ENCODE measurements around the gene MYO1B.

MYO1B gene

GRCh38 chr2:191250986-191251385 is 5.8 kb downstream of the MYO1B start:
- no peak for TF ChIP-seq CTCF (IDR thresholded peaks at IDR 0.05; ENCODE audit: extremely low read depth, insufficient read depth, missing control alignments)
- in situ Hi-C loops (cut with MboI; ENCODE audit: low pct_unique_long_range_greater_than_20kb, low sequenced_read_pairs, unreplicated experiment) = no loop called here
- DNase-seq (ENCODE audit: low spot score) = no peak

GRCh38 chr2:191252699-191253098 is 7.5 kb downstream of the MYO1B start:
- DNase-seq (ENCODE audit: low spot score) = no peak
- TF ChIP-seq CTCF (IDR thresholded peaks at IDR 0.05; ENCODE audit: extremely low read depth, insufficient read depth, missing control alignments) = no peak
- in situ Hi-C loops (cut with MboI; ENCODE audit: low pct_unique_long_range_greater_than_20kb, low sequenced_read_pairs, unreplicated experiment) = no loop called here

DNA sequence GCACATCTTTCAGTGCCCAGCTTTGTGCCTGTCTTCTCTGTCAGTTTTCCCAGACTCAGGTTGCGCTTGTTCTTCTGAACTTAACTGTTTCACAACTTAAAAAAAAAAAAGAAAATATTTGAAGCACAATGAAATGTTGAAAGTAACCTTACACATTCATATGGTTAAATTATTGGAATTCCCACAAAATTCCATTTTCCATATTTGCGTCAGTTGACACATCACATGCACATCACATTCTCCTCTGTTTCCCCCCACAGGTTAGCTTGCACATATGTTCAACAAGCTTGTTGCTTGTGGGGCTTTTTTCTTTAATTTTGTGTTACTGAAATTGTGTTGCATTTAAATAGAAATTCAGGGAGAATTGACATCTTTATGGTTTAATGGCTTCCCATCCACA is 8.3 kb downstream of the MYO1B start:
- TF ChIP-seq CTCF (IDR thresholded peaks at IDR 0.05; ENCODE audit: extremely low read depth, insufficient read depth, missing control alignments) = no peak
- in situ Hi-C loops (cut with MboI; ENCODE audit: low pct_unique_long_range_greater_than_20kb, low sequenced_read_pairs, unreplicated experiment) = no loop called here

GRCh38 chr2:191255271-191255670 is 10.1 kb downstream of the MYO1B start:
- in situ Hi-C loops (cut with MboI; ENCODE audit: low pct_unique_long_range_greater_than_20kb, low sequenced_read_pairs, unreplicated experiment) = no loop called here
- no peak for TF ChIP-seq CTCF (IDR thresholded peaks at IDR 0.05; ENCODE audit: extremely low read depth, insufficient read depth, missing control alignments)
- DNase-seq (ENCODE audit: low spot score) = no peak

More for the DNA sequence above, 8.3 kb downstream of the MYO1B start:
- no peak for DNase-seq (ENCODE audit: low spot score)

GRCh38 chr2:191255756-191256312 is 10.6 kb downstream of the MYO1B start:
- in situ Hi-C loops (cut with MboI; ENCODE audit: low pct_unique_long_range_greater_than_20kb, low sequenced_read_pairs, unreplicated experiment) = no loop called here
- DNase-seq (ENCODE audit: low spot score) = no peak
- no peak for TF ChIP-seq CTCF (IDR thresholded peaks at IDR 0.05; ENCODE audit: extremely low read depth, insufficient read depth, missing control alignments)

GRCh38 chr2:191257934-191258333 is 12.7 kb downstream of the MYO1B start:
- no peak for DNase-seq (ENCODE audit: low spot score)
- in situ Hi-C loops (cut with MboI; ENCODE audit: low pct_unique_long_range_greater_than_20kb, low sequenced_read_pairs, unreplicated experiment) = no loop called here
- TF ChIP-seq CTCF (IDR thresholded peaks at IDR 0.05; ENCODE audit: extremely low read depth, insufficient read depth, missing control alignments) = no peak

DNA sequence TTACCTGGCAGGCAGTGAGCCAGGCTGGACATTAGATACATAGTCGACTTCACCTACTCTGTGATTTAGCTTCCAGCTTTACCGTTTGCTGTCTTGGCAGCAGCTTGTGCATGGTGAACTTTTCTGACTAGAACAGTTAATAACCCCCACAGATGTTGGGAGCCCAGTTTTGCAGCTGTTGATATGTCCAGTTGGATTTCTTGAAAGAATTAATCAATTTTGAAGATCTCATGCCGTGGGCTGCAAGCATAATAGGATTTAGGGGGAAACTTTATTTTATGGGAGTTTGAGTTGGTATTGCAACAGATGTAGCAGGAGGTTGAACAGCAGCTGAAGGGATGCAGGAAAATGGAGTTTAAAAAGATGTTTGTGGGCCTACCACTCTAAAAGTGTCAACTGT is 13.8 kb downstream of the MYO1B start:
- in situ Hi-C loops (cut with MboI; ENCODE audit: low pct_unique_long_range_greater_than_20kb, low sequenced_read_pairs, unreplicated experiment) = no loop called here
- TF ChIP-seq CTCF (IDR thresholded peaks at IDR 0.05; ENCODE audit: extremely low read depth, insufficient read depth, missing control alignments) = no peak
- no peak for DNase-seq (ENCODE audit: low spot score)
